ENCODE measurements around the gene PHLDA1.

Gene PHLDA1

DNA sequence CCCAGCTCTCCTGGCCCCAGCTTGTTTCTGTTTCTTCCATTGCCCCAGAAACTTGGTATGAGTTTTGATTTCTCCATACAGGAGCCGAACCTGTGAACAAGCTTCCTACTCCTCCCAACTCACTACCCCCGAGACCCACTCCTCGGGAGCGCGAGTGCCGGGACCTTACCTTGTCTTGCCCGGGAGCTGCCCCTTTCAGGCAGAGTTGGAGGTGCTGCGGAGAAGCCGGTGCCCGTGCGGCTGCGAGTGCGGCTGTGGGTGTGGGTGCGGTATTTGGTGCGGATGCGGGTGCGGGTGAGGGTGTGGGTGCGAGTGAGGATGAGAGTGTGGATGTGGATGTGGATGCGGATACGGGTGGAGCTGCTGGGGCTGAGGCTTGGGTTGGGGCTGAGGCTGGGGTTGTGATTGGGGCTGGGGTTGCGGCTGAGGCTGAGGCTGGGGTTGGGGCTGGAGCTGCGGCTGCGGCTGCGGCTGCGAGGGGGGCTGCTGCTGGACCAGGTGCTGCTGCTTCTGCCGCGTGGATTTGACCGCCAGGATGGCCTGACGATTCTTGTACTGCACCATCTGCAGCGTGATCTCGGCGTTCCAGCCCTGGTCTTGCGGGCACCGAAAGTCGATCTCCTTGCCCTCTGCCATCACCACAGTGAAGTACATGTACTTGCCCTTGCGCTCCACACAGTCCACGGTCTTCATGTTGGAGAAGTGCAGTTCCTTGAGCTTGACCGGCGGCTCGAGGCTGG lies 1.1 kb downstream of the PHLDA1 start:
- TF ChIP-seq, protein P1, sequence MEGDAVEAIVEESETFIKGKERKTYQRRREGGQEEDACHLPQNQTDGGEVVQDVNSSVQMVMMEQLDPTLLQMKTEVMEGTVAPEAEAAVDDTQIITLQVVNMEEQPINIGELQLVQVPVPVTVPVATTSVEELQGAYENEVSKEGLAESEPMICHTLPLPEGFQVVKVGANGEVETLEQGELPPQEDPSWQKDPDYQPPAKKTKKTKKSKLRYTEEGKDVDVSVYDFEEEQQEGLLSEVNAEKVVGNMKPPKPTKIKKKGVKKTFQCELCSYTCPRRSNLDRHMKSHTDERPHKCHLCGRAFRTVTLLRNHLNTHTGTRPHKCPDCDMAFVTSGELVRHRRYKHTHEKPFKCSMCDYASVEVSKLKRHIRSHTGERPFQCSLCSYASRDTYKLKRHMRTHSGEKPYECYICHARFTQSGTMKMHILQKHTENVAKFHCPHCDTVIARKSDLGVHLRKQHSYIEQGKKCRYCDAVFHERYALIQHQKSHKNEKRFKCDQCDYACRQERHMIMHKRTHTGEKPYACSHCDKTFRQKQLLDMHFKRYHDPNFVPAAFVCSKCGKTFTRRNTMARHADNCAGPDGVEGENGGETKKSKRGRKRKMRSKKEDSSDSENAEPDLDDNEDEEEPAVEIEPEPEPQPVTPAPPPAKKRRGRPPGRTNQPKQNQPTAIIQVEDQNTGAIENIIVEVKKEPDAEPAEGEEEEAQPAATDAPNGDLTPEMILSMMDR (IDR thresholded peaks at IDR 0.05; ENCODE audit: low read depth, low read length): peak; percentile 3
- no peak for TF ChIP-seq MYC (IDR thresholded peaks at IDR 0.05; ENCODE audit: low read depth, low read length)
- TF ChIP-seq, protein P2, sequence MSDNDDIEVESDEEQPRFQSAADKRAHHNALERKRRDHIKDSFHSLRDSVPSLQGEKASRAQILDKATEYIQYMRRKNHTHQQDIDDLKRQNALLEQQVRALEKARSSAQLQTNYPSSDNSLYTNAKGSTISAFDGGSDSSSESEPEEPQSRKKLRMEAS (IDR thresholded peaks at IDR 0.05; ENCODE audit: low read depth, low read length): peak; percentile 28; the same call in 1 of the 2 replicates
- peak overlapping the region; percentile 79 for H3K4me3 ChIP-seq (ENCODE audit: low read depth, low read length)
- peak; percentile 73 for DNase-seq (ENCODE audit: low read depth)

DNA sequence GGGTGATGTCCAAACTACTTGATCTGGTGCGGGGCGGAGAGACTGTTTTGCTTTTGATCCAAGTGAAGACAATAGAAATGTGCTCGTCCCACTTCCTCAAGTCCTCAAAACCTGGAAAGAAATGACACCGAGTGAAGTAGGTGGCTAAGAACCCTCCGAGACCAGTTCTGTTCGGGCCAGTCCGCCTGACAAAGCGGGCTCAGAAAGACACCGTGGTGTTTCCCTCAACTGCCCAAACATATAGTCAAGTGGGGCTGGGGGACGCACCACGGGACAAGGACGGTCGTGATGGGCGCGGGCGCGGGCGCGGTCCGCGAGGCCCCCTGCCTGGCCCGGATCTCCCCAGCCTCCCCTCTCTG lies 1.6 kb downstream of the PHLDA1 start:
- peak overlapping the region; percentile 79 for H3K4me3 ChIP-seq (ENCODE audit: low read depth, low read length)
- TF ChIP-seq POLR2A (IDR thresholded peaks at IDR 0.05; ENCODE audit: extremely low read depth, insufficient read length) (no peak), MYC (IDR thresholded peaks at IDR 0.05; ENCODE audit: low read depth, low read length) (no peak)
- TF ChIP-seq, protein P2 (IDR thresholded peaks at IDR 0.05; ENCODE audit: low read depth, low read length): no peak
- TF ChIP-seq, protein P1 (IDR thresholded peaks at IDR 0.05; ENCODE audit: low read depth, low read length): no peak
- peak; percentile 67 for DNase-seq (ENCODE audit: low read depth)

GRCh38 chr12:76028571-76029277 lies 2.9 kb downstream of the PHLDA1 start:
- no peak for DNase-seq (ENCODE audit: low read depth)
- H3K4me3 ChIP-seq (ENCODE audit: low read depth, low read length): peak overlapping the region; percentile 79
- TF ChIP-seq MYC (IDR thresholded peaks at IDR 0.05; ENCODE audit: low read depth, low read length): no peak
- no peak for TF ChIP-seq POLR2A (IDR thresholded peaks at IDR 0.05; ENCODE audit: extremely low read depth, insufficient read length)
- TF ChIP-seq, protein P1 (IDR thresholded peaks at IDR 0.05; ENCODE audit: low read depth, low read length): no peak
- TF ChIP-seq, protein P2 (IDR thresholded peaks at IDR 0.05; ENCODE audit: low read depth, low read length): no peak

GRCh38 chr12:76026643-76027063 lies 4.9 kb downstream of the PHLDA1 start:
- H3K4me3 ChIP-seq (ENCODE audit: low read depth, low read length): no peak overlapping the region
- DNase-seq (ENCODE audit: low read depth): no peak
- TF ChIP-seq, protein P2 (IDR thresholded peaks at IDR 0.05; ENCODE audit: low read depth, low read length): no peak
- TF ChIP-seq, protein P1 (IDR thresholded peaks at IDR 0.05; ENCODE audit: low read depth, low read length): no peak
- TF ChIP-seq POLR2A (IDR thresholded peaks at IDR 0.05; ENCODE audit: extremely low read depth, insufficient read length): no peak
- no peak for TF ChIP-seq MYC (IDR thresholded peaks at IDR 0.05; ENCODE audit: low read depth, low read length)

GRCh38 chr12:76025601-76026575 lies 5.7 kb downstream of the PHLDA1 start:
- DNase-seq (ENCODE audit: low read depth): no peak
- no peak overlapping the region for H3K4me3 ChIP-seq (ENCODE audit: low read depth, low read length)
- TF ChIP-seq, protein P1 (IDR thresholded peaks at IDR 0.05; ENCODE audit: low read depth, low read length): no peak

Data from NB4 (cell line).